Upper lobe of left lung (tissue), 6 donors: ENCODE data around the gene DNAH8. TPM values are rescaled to one million over a fixed set of nuclear protein-coding genes. Genes with fewer than 3 reads are reported as not detected.

Source experiments
- ATAC-seq, 2 donors: fragments of 200-7000 bp; cut with Tn5 transposase; one replicate each; pipeline ENCODE4 v1.9.1; 2022; ENCODE audit warnings: mild to moderate bottlenecking in 2 of 2, moderate library complexity in 2 of 2; ENCODE audit not compliant: low FRiP score in 2 of 2
- DNase-seq, 2 donors: peaks; one replicate each; pipeline ENCODE4 v3.0.0-alpha.2; 2019 to 2020
- H3K27ac ChIP-seq, 4 donors: fragments of 200-600 bp; sonication (generic); one replicate each; pipeline ENCODE4 v1.5.1; 2016 to 2019
- H3K27me3 ChIP-seq, 4 donors: fragments of 200-600 bp; sonication (generic); one replicate each; pipeline ENCODE4 v1.5.1; 2017 to 2019
- H3K36me3 ChIP-seq, 4 donors: fragments of 200-600 bp; sonication (generic); one replicate each; pipeline ENCODE4 v1.5.1; 2016 to 2019
- H3K4me1 ChIP-seq, 4 donors: fragments of 200-600 bp; sonication (generic); one replicate each; pipeline ENCODE4 v1.5.1; 2018 to 2019
- H3K4me3 ChIP-seq, 4 donors: fragments of 200-600 bp; sonication (generic); one replicate each; pipeline ENCODE4 v1.5.1; 2017 to 2019; ENCODE audit warnings: mild to moderate bottlenecking in 2 of 4, moderate library complexity in 1 of 4
- H3K9me3 ChIP-seq, 4 donors: fragments of 200-600 bp; sonication (generic); one replicate each; pipeline ENCODE4 v1.5.1; 2018 to 2019
- CTCF ChIP-seq, 6 experiments: fragments of 450-650 bp in 4 of 6; fragments of 200-600 bp in 2 of 6; sonication (generic) in 2 of 6; IDR thresholded peaks; one replicate each; pipeline ENCODE4 v1.5.1; 2016 to 2019; ENCODE audit warnings: antibody characterized with exemption in 6 of 6
- EP300 ChIP-seq, 4 donors: sonication (generic); formaldehyde crosslinking; IDR thresholded peaks; one replicate each; pipeline ENCODE4 v1.5.1; 2017; ENCODE audit warnings: antibody characterized with exemption in 4 of 4, control low read depth in 2 of 4
- POLR2A ChIP-seq, 4 donors: fragments of 450-650 bp; IDR thresholded peaks; one replicate each; pipeline ENCODE4 v1.5.1; 2016 to 2017; ENCODE audit warnings: antibody characterized with exemption in 4 of 4, mild to moderate bottlenecking in 2 of 4
- POLR2AphosphoS5 ChIP-seq, 2 donors: sonication (generic); formaldehyde crosslinking; IDR thresholded peaks; one replicate each; pipeline ENCODE4 v1.5.1; 2017; ENCODE audit warnings: antibody characterized with exemption in 2 of 2
- WGBS, 2 donors: methylation state at CpG; one replicate each; pipeline ENCODE4 v1.1.5; 2017 to 2018; 5-methylcytosine and 5-hydroxymethylcytosine counted together
- total RNA-seq, 6 donors: library from RNA; depleted of rRNA in 4 of 6; stranded (reverse); fragments of >200 nt in 4 of 6; gene quantifications; one replicate each; pipeline versions ENCODE4 v1.1.0 to v1.2.1, GENCODE V29; 2016 to 2021
- donor health status: DM: no; HTN: no; CAD: no; lungs with moderate emphysema.
- donor health status: DM: no; HTN: yes; CAD: no; lungs with severe emphysema.

DNAH8 gene
- total RNA-seq, 6 donors from 2014 or later, result under 0.01 to 0.24 (median 0.15) TPM; not detected in 2

- Histone ChIP-seq H3K4me3 (no peak overlapping the region), H3K4me1 (no peaks in the 10 kb centered on the region), H3K27me3 (no peaks in the 10 kb centered on the region), H3K36me3 (no peaks in the 10 kb centered on the region), H3K27ac (no peak overlapping the region), H3K9me3 (no peaks in the 10 kb centered on the region)
- TF ChIP-seq POLR2AphosphoS5 (IDR thresholded peaks at IDR 0.05) (no peak), CTCF (IDR thresholded peaks at IDR 0.05) (peak; percentile 13 to 44 (median 27))
- DNase-seq (no peak), ATAC-seq (no peak)
- 9 to 13% methylated on average over 2 of the region's 2 CpGs for WGBS, 2 donors
These were observed 282.1 kb downstream of the DNAH8 start for GRCh38 chr6:38997128-38997761.

- Histone ChIP-seq H3K27ac (no peak overlapping the region), H3K4me1 (no peaks in the 10 kb centered on the region), H3K36me3 (no peaks in the 10 kb centered on the region), H3K9me3 (no peaks in the 10 kb centered on the region), H3K4me3 (no peak overlapping the region), H3K27me3 (no peaks in the 10 kb centered on the region)
- 19 to 20% methylated on average over 3 of the region's 3 CpGs for WGBS, 2 donors
- no peak for ATAC-seq
- DNase-seq, result no peak
- TF ChIP-seq POLR2AphosphoS5 (IDR thresholded peaks at IDR 0.05) (no peak), EP300 (IDR thresholded peaks at IDR 0.05) (no peak), CTCF (IDR thresholded peaks at IDR 0.05) (no peak), POLR2A (IDR thresholded peaks at IDR 0.05) (no peak)
These were observed 288.0 kb downstream of the DNAH8 start for GRCh38 chr6:39003072-39003471.

GRCh38 chr6:39003492-39003891 is 288.4 kb downstream of the DNAH8 start:
- WGBS, 2 donors, result 85 to 95% methylated on average over 1 of the region's 1 CpG
- DNase-seq, result no peak
- H3K4me1 ChIP-seq, result no peaks in the 10 kb centered on the region
- H3K4me3 ChIP-seq, result no peak overlapping the region
- TF ChIP-seq CTCF (IDR thresholded peaks at IDR 0.05), result no peak
- TF ChIP-seq POLR2A (IDR thresholded peaks at IDR 0.05), result no peak
- TF ChIP-seq POLR2AphosphoS5 (IDR thresholded peaks at IDR 0.05), result no peak
- TF ChIP-seq EP300 (IDR thresholded peaks at IDR 0.05), result no peak
- H3K36me3 ChIP-seq, result no peaks in the 10 kb centered on the region
- no peak overlapping the region for H3K27ac ChIP-seq
- H3K27me3 ChIP-seq, result no peaks in the 10 kb centered on the region
- ATAC-seq, result no peak
- no peaks in the 10 kb centered on the region for H3K9me3 ChIP-seq

- Histone ChIP-seq H3K27me3 (no peaks in the 10 kb centered on the region), H3K4me1 (no peaks in the 10 kb centered on the region), H3K36me3 (no peaks in the 10 kb centered on the region), H3K4me3 (no peak overlapping the region), H3K9me3 (no peaks in the 10 kb centered on the region), H3K27ac (no peak overlapping the region)
- no peak for DNase-seq
- no peak for TF ChIP-seq POLR2AphosphoS5 (IDR thresholded peaks at IDR 0.05)
- TF ChIP-seq EP300 (IDR thresholded peaks at IDR 0.05), result no peak
- no peak for TF ChIP-seq CTCF (IDR thresholded peaks at IDR 0.05)
- no peak for TF ChIP-seq POLR2A (IDR thresholded peaks at IDR 0.05)
- no peak for ATAC-seq
- WGBS, 2 donors, result 71 to 79% methylated on average over 2 of the region's 2 CpGs
These were observed 289.7 kb downstream of the DNAH8 start for GRCh38 chr6:39004801-39005200.

GRCh38 chr6:39005774-39006173 is 290.7 kb downstream of the DNAH8 start:
- WGBS, 2 donors, result 71 to 81% methylated on average over 3 of the region's 3 CpGs
- Histone ChIP-seq H3K4me1 (no peaks in the 10 kb centered on the region), H3K36me3 (no peaks in the 10 kb centered on the region), H3K27ac (no peak overlapping the region), H3K4me3 (no peak overlapping the region), H3K27me3 (no peaks in the 10 kb centered on the region), H3K9me3 (no peaks in the 10 kb centered on the region)
- no peak for ATAC-seq
- TF ChIP-seq EP300 (IDR thresholded peaks at IDR 0.05) (no peak), POLR2AphosphoS5 (IDR thresholded peaks at IDR 0.05) (no peak), POLR2A (IDR thresholded peaks at IDR 0.05) (no peak), CTCF (IDR thresholded peaks at IDR 0.05) (no peak)
- DNase-seq, result no peak
